Stimulated activated CD4-positive, alpha-beta T cell treated with anti-CD3 and anti-CD28 coated beads, Interleukin-15, amount 100 ng/mL, for 48 hours (primary cell): Measurements from ENCODE around the gene ACO2.
"Not testable (repeated sequence)": the region's sequence is repeated elsewhere in the genome, so short reads cannot be mapped to it uniquely, and the experiment has no call there.

Experiments
- DNase-seq, 2 donors: peaks; one replicate each; pipeline ENCODE4 v3.0.0-alpha.2; 2020; ENCODE audit warnings: low read depth in 2 of 2

ACO2 gene

GRCh38 chr22:41468381-41469217 is at the start of gene ACO2, which contains the start of gene PHF5A:
Gene ACO2 (plus strand): TSS chr22:41469117. CDS start chr22:41469147, 30 bp downstream.
Gene PHF5A (minus strand): TSS chr22:41468692. CDS start chr22:41468653, 39 bp downstream.
- DNase-seq: peak; percentile 95 to 98

DNA sequence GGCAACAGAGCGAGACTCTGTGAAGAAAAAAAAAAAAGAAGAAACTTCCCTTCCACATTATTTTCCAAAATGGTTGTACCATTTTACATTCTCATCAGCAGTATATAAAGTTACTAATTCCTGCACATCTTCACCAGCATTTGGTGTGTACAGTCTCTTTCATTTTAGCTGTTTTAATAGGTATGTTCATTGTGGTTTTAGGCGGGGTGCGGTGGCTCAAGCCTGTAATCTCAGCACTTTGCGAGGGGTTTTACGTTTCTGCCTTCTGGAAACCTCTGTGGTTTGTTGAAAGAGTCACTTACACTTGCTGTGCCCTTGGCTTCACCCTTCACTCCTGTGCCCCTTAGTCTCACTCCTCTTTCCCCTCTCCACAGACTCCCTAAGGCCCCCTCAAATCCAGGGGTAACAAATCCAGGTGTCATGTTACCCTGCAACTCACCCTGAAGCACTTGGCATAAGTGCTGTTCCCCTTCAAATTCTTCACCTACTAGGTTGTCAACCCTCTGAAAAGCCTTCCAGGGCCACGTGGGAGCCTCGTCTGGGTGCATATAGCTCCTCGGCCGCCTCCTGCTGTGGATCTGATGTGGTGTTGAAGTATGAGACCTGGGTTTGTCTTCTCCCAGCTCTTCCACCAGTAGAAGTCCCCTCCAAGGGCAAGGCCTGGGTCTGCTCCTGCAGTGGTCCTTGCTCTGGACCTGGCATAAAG is 43.1 kb upstream of the ACO2 start:
- DNase-seq: peak in 1 of 2 donors; percentile 12

GRCh38 chr22:41429232-41429950 is 39.5 kb upstream of the ACO2 start:
- DNase-seq: no peak

DNA sequence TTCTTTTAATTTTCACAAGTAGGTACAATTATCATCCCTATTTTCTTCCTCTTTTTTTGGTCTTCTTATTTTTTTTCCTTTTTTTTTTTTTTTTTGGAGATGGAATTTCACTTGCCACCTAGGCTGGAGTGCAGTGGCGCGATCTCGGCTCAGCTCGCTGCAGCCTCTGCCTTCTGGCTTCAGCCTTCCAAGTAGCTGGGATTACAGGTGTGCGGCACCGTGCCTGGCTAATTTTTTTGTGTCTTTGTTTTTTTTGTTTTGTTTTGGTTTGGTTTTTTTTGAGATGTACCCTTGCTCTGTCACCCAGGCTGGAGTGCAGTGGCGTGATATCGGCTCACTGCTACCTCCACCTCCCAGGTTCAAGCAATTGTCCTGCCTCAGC is 39.0 kb upstream of the ACO2 start:
- no peak for DNase-seq

GRCh38 chr22:41431656-41432055 is 37.3 kb upstream of the ACO2 start:
- DNase-seq: no peak

DNA sequence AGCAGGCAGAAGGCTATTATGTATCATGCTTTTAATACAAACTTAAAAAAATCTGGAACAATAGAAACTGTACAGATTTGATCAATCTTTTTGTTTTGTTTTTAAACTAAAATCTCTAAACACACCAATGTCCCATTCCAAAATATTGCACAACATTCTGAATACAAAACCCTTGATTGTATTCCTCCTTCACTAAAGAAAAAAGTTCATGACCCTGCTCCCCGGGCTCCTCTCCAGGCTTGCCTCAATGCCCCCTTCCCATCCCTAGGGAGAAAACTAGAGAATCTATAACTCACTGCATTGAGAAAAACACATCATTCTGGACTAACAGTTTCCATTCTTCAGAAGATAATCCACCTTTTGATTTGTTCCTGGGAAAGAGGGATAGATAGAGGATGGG is 35.4 kb upstream of the ACO2 start:
- not testable (repeated sequence) for DNase-seq

DNA sequence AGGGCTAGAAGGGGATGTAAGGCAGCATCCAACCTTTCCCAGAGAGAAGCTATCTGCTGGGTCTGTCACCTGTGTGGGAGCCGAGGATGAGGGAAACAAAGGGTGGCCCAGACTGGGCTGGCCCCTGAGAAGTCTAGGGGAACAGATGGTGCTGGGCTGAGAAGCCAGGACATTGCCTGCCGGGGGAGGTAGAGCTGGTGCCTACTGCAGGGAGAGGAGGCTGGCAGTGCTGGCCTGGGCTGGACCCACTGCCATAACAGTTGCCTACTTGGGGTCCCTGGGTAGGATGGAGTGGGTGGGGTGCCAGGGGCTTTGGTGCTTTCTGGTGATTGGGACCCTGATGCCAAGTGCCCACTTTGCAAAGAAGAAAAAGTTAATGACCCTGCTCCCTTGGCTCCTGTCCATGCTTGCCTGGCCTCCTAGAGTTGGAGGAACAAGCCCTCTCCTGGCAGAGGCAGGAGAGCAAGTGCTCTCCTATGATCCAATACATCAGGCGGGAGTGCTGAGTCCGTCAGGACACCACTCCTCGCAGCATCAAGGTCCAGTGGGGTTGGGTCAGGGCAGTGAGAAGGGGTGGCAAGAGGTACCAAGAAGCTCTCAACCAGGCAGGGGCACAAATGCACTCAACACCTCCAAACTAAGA is 34.4 kb upstream of the ACO2 start:
- DNase-seq: not testable (repeated sequence)

- no peak for DNase-seq
Observed at GRCh38 chr22:41435560-41435959, 33.4 kb upstream of the ACO2 start.

GRCh38 chr22:41436322-41437113 is 32.4 kb upstream of the ACO2 start:
- DNase-seq: no peak

GRCh38 chr22:41437198-41437597 is 31.7 kb upstream of the ACO2 start:
- DNase-seq: no peak

DNA sequence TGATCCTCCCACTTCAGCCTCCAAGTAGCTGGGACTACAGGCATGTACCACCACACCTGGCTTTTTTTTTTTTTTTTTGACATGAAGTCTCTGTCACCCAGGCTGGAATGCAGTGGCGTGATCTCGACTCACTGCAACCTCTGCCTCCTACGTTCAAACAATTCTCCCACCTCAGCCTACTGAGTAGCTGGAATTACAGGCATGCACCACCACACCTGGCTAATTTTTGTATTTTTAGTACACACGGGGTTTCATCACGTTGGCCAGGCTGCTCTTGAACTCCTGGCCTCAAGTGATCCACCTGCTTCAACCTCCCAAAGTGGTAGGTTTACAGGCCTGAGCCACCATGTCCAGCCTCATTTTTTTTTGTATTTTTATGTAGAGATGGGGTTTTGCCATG is 28.4 kb upstream of the ACO2 start:
- not testable (repeated sequence) for DNase-seq

- no peak for DNase-seq
Observed at GRCh38 chr22:41442240-41442792, 26.6 kb upstream of the ACO2 start.

- peak; percentile 80 to 84 for DNase-seq
Observed at GRCh38 chr22:41444360-41445128, 24.4 kb upstream of the ACO2 start.

GRCh38 chr22:41445129-41446056 is 23.5 kb upstream of the ACO2 start:
- DNase-seq: peak in 1 of 2 donors; percentile 18

- DNase-seq: peak in 1 of 2 donors; percentile 2
Observed at GRCh38 chr22:41446057-41446501, 22.8 kb upstream of the ACO2 start.

DNA sequence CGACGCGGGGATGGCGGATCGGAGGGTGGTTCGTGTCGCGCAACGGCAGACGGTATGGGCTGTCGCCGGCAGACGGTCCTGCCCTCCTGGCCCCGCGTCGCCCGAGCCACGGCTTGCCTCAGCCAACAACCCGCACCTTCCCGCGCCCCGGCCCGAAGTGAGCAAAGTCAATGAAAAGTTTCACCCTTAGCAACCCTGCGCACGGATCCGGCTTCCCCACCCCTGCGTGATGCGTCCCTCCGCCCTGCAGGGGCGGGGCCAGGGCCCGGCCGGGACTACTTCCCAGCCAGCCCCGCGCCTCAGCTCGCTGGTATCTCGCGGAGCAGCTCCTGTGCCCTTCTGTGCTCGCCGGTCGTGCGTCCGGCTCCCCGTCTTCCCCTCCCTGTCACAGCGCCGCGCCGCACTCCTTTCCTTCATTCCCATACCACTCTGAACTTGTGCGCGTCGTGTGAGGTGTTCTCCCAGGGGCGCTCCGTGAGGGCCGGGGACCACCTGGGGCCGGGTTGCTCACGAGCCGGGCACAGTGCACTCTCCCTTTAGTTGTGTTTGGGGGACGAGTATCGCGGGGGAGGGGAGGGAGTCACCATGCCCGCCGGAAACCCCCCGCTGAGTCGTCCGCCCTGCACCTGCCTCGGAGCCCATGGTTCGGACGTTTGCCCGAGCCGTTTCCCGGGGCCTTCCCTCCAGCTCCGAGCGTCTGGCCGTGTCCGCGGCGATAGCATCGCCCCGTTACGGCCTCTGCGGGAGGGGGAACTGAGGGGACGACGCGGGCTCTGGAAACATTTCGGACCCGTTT is 22.1 kb upstream of the ACO2 start, which contains the start of gene TOB2:
TSS of gene TOB2 (minus strand) at position 163 of the 796 bp plus-strand sequence. CDS start 9,456 bp downstream, outside the sequence.
- peak; percentile 90 to 91 for DNase-seq

DNA sequence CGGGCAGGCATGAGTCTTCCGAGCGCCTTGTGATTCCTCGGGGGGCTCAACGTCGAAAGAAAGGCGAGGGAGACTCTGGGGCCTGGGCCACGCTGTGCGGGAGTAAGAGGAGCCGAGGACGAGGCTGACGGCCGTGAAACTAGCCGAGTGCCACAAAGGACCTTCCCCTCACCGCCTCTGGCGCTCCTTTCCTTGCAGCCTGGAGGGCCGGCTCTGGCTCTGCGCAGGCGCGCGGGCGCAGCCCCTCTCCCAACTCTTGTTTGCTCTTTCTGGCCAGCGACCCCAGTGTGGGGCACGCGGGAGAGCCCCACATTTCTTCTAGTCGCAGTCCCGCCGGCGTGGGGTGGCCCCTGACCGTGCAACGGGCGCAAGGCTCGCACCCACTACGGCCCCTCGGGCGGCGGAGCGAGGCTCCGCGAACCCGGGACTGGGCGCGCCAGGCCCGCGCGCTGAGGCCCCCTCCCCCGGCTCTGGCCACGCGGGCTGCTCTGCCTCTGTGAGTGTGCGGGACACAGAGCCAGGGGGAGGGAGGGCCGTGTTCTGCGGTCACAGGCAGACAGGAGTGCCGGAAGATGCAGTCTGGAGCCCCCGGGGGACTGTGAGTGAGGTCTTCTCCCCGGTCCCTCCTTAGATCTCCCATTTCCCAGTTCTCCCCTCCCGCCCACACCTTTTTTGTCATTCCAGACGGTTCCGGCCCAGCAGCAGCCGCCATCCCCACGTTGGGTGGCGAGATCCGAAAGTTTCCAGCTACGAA is 21.3 kb upstream of the ACO2 start:
- peak in 1 of 2 donors; percentile 42 for DNase-seq
